HPDE6-E6E7 (cell line): ENCODE measurements around the gene CATSPER2.
"Not testable (repeated sequence)": the region's sequence is repeated elsewhere in the genome, so short reads cannot be mapped to it uniquely, and the experiment has no call there.

Source experiments
- DNase-seq: peaks from one replicate; pipeline ENCODE4 v3.0.0; 2011; ENCODE audit warnings: missing footprints; ENCODE audit errors: extremely low spot score

The CATSPER2 gene

GRCh38 chr15:43648649-43649429 lies at the start of gene CATSPER2:
TSS of gene CATSPER2 (minus strand) at chr15:43648844. CDS start at chr15:43648061, 783 bp downstream.
- no peak for DNase-seq

DNA sequence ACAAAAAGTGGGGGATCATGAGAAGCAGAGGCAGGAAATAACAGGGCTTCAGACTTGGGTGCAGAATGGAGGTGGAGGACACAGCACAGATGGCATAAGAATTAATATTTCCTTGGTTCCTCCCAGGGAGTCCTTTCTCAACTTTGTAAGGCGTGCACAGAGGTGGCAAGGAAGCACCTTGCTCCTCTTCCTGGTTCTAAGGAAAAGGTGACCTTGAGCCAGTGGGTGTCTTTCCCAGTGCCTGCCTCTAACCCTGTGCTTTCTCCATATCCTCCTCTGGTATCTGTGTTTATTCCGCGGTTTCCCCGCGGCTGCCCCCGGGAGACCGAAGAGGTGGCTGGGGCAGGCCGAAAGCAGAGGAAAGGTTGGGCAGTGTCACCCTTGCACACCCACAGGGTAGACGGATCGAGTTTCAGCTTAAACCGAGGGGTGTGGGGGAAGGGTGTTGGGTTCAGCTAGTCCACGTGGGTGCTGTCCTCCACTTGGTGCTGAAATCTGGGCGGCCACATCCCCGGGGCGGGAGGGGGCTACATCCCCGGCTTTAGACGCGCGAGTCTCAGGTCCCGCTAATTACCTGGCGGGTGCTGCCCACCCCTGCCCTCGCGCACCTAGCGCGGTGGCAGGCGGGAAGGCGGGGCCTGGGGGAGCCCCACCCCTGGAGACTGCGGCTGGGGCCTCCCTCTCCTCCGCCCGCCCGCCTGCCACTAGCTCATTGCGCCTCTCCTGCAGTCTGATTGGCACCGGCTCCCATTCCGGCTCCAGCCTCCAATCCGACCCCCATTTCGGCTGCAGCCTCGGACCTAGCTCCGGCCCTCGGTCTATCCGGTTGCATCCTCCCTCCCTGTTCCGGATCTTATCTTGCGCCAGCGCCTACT lies 44.7 kb upstream of the CATSPER2 start, which contains the start of gene CKMT1A:
TSS of gene CKMT1A (plus strand) at position 712 of the 875 bp plus-strand sequence. CDS start 192 bp downstream, outside the sequence.
- not testable (repeated sequence) for DNase-seq

DNA sequence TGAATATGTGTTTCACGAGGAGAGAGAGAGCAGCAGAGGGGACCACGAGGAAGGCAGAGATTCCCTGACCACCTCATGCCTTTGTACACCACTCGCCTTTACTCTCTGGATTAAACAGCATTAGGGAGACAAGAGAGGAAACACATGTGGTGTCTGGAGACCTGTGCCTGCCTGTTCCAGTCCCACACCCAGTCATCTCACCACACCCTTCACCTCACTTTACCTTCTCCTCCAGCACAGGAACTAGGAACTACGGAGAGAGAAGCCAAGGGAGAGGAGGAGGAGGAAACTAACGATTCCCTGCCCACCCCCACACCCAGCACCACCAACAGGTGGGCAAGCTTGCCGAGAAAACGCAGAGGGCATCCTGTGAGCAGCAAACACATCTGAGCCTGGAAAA lies 44.0 kb upstream of the CATSPER2 start:
- DNase-seq = not testable (repeated sequence)

- not testable (repeated sequence) for DNase-seq
Measured at GRCh38 chr15:43689604-43690301, 41.1 kb upstream of the CATSPER2 start.

- DNase-seq = not testable (repeated sequence)
Measured at GRCh38 chr15:43674175-43674574, 25.5 kb upstream of the CATSPER2 start.

GRCh38 chr15:43666177-43666576 lies 17.5 kb upstream of the CATSPER2 start:
- DNase-seq = not testable (repeated sequence)

DNA sequence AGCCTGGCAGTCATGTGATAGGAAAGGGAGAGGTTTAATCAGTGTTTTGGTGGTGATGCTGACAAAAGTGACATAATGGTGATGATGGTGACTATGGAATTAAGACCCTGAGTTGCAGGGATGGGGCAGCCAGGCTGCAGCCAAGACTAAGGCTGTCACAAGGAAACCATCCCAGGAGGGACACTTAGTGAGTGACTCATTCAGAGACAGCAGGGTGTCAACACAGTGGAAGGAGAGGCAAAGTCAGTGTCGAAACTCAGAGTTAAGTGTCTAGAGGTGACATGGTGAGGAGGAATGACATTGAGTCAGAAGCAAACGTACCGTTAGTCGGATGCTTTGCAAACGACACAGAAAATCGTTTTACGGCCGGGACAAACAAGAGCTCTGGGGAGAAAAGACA lies 14.7 kb upstream of the CATSPER2 start:
- not testable (repeated sequence) for DNase-seq

DNA sequence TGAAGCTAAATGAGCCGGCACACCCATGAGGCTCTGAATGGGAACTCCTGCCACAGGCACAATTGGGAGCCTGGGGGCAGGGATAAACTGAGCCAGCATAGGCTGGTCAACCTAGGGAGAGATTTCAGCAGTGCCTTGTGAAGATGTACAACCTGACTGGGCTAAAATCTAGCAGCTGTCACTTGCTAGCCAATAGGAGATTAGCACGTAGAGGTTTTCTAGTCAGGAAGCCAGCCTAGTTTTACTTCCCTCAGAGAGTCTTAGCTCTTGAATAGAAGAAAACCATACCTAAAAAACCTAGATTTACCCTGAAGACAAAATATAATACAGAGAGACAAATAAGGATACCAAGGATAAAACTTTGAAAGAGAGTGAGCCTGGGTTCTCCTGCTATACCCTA lies 13.6 kb upstream of the CATSPER2 start:
- DNase-seq = not testable (repeated sequence)

DNA sequence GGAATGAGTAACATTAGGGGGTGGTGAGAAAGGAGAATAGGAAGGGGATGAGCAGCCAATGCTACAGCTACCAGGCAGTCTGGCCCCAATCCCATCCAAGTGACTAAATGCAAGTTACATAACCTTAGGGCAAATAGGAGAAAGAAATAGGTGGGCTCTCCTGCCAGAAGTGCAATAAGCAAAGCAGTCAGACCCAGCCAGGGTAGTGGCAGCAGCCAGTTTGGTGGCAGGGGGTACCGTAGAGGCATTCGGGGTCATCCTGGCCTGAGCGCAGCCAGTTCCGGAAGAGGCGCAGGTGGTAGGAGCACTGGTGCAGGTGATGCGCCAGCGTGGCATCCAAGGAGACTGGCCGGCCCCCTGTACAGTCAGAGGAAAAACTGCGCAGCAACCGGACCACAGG lies 11.1 kb upstream of the CATSPER2 start:
- not testable (repeated sequence) for DNase-seq

DNA sequence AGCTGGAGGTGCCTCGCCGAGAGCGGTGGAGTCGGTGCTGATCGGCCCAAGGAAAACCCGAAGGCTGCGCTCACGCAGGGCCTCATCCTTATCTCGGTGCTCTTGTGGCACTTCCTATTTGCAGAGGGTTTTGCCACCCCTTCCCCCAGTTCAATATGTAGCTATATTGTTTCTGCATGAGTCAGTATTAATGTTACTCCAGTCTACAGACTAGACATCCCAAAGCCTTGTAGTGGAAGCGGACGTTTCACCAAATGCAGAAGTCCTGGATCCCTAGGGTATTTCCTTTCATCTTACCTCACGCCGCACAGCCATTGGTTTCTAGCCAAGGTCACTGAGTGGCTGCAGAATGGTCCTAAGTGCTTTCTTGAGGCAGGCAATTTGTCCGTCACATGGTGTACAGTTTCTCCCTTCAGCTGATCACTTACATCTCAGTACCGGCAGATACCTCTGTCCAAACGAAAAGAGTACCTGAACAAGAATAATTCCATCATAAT lies 834 bp upstream of the CATSPER2 start:
- not testable (repeated sequence) for DNase-seq

DNA sequence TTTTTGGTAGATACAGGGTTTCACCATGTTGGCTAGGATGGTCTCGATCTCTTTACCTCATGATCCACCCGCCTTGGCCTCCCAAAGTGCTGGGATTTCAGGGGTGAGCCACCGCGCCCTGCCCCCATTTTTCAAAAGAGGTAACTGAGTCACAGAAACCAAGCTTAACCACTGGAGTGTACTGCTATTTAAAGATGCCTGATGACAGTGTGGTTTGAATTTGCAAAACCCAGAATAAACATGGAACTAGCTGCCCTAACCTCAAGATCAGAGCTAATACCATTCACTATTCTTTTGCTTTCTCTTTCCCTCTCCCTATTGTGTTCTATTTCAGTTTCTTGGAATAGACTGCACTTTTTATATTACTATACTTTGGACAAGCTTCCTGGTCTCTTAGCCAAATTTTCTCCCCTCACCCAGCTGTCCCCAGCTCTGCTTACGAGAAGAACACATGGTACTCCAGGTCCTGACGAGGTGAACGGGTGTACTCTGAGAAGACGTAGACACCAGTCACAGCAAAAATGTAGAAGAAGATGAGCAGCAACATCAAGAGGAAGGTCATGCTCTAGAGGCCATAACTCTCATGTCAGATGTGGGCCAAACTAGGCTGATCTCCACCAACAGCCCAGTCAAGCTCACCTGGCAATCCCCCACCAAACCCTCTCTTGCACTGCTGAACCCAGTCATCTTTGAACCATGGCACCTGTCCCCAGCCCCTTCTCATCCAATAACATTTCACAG lies 10.0 kb downstream of the CATSPER2 start:
- DNase-seq = not testable (repeated sequence)

GRCh38 chr15:43626937-43627336 lies 21.7 kb downstream of the CATSPER2 start:
- not testable (repeated sequence) for DNase-seq

GRCh38 chr15:43625106-43625505 lies 23.5 kb downstream of the CATSPER2 start:
- DNase-seq = no peak

DNA sequence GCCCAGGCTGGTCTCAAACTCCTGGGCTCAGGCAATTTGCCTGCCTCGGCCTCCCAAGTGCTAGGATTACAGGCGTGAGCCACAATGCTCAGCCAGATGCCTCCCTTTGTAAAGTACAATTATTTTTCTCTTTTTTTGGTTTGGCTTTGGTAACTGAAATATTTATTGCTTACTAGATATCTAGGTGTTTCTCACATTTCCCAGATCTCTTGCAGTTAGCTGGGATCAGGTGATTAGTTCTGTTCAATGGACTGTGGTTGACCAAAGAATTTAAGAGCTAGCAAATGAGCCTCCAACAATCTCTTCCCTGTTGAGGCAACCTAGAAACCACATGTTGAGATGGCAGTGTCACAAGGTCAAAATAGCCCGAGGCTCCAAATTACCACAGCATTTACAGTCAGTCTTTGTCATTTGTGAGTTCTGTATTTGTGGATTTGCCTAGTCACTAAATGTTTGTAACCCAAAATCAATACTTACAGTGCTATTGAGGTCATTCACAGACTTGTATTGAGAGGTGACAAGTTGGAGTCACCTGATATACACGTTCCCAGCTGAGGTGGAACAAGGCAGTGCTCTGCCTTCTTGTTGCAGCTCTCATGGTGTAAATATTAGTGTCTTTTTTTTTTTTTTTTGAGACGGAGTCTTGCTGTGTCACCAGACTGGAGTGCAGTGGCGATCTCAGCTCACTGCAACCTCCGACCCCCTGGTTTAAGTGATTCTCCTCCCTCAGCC lies 26.4 kb downstream of the CATSPER2 start:
- not testable (repeated sequence) for DNase-seq

- DNase-seq = not testable (repeated sequence)
Measured at GRCh38 chr15:43618700-43619099, 29.9 kb downstream of the CATSPER2 start, which contains the start of gene STRC. TSS of gene STRC (minus strand) at chr15:43618800. CDS start at chr15:43618722, 78 bp downstream.

DNA sequence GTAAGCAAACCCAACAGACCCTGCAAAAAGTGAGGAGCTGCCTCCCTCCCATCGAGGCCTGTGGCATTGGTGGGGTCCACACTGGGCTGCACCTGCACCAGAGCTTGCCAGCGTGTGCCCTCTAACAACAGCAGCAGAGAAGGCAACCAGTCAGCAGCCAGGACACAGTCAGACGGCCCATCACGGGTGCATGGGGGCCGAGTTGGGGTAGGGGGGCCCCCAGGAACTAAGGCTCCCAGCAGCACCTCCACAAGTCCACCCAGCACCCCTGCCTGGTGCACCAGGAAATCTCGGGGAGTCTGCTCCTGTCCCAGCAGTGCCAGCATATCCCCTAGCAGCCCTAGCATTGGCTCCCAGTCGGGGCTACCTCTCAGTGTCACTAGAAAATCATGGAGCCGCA lies 30.9 kb downstream of the CATSPER2 start:
- not testable (repeated sequence) for DNase-seq

DNA sequence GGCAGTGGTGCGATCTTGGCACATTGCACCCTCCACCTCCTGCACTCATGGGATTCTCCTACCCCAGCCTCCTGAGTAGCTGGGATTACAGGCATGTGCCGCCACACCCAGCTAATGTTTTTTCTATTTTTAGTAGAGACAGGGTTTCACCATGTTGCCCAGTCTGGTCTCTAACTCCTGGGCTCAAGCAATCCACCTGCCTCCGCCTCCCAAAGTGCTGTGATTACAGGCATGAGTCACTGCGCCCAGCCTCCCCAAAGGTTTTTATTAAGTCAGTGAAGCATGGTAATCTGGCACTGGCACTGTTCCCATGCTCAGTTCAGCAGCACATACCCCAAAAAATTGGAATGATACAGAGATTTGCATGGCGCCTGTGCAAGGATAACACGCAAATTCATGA lies 46.4 kb downstream of the CATSPER2 start:
- DNase-seq = not testable (repeated sequence)

DNA sequence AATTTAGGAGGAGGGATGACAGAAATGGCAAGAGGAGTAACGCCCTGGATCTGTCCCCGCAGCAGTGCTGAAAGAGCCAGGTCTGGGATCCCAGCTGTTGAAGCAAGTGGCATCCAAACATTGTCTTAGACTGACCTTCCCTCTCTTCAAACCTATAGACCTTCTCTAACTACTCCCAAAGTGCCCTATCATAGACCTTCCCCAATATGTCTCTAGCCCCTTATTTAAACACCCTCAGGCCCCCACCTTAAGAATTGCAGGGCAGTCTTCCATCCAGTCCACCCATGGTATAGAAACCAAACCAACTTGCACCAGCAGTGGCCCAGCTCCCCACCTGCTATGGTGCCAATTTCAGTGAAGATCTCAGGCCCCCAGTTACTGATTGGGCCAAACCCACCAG lies 48.4 kb downstream of the CATSPER2 start:
- DNase-seq = not testable (repeated sequence)

GRCh38 chr15:43599131-43599530 lies 49.5 kb downstream of the CATSPER2 start:
- DNase-seq = not testable (repeated sequence)
